C4-2B (cell line): ENCODE results near the gene REXO4.

ENCODE experiments used
- CTCF ChIP-seq: fragments of 450-650 bp; conservative IDR thresholded peaks from 2 replicates; pipeline ENCODE4 v1.5.1; 2017; ENCODE audit warnings: mild to moderate bottlenecking
- ZFX ChIP-seq: fragments of 450-650 bp; IDR thresholded peaks from 2 replicates; pipeline ENCODE4 v1.6.1; 2017

- TF ChIP-seq CTCF (no peak), ZFX (no peak)
These were observed 19.9 kb downstream of the REXO4 start for GRCh38 chr9:133397895-133398294.
